H9 (cell line): ENCODE results near the gene WDR27. TPM values are rescaled to one million over a fixed set of nuclear protein-coding genes. Genes with fewer than 3 reads are reported as not detected.

ENCODE experiments used
- DNase-seq: peaks from one replicate; pipeline ENCODE4 v3.0.0-alpha.2; 2017
- H2AFZ ChIP-seq: one replicate; pipeline ENCODE4 v1.6.1; 2013; ENCODE audit warnings: mild to moderate bottlenecking, low read length, control low read depth, moderate library complexity
- H2AK5ac ChIP-seq: 2 replicates; pipeline ENCODE4 v1.6.1; 2013; ENCODE audit warnings: low read length, control low read depth, mixed read lengths; ENCODE audit not compliant: insufficient read length
- H2BK120ac ChIP-seq: one replicate; pipeline ENCODE4 v1.6.1; 2013; ENCODE audit warnings: low read depth, mild to moderate bottlenecking, low read length, control low read depth, inconsistent platforms; ENCODE audit not compliant: poor library complexity, severe bottlenecking
- H2BK12ac ChIP-seq: 2 replicates; pipeline ENCODE4 v1.6.1; 2013; ENCODE audit warnings: low read length, control low read depth, mixed read lengths, low read depth; ENCODE audit not compliant: insufficient read length
- H2BK15ac ChIP-seq: 2 replicates; pipeline ENCODE4 v1.6.1; 2013; ENCODE audit warnings: low read depth, low read length, control low read depth
- H2BK20ac ChIP-seq: one replicate; pipeline ENCODE4 v1.6.1; 2013; ENCODE audit warnings: low read depth, mild to moderate bottlenecking, low read length, control low read depth, inconsistent platforms; ENCODE audit not compliant: poor library complexity, severe bottlenecking
- H2BK5ac ChIP-seq: 2 replicates; pipeline ENCODE4 v1.6.1; 2013; ENCODE audit warnings: low read length, control low read depth, mixed read lengths; ENCODE audit not compliant: insufficient read length
- H3K14ac ChIP-seq: 2 replicates; pipeline ENCODE4 v1.6.1; 2013; ENCODE audit warnings: low read length, control low read depth; ENCODE audit not compliant: insufficient read depth
- H3K18ac ChIP-seq: 2 replicates; pipeline ENCODE4 v1.6.1; 2013; ENCODE audit warnings: low read depth, mild to moderate bottlenecking, mixed read lengths, low read length, control low read depth; ENCODE audit not compliant: insufficient read length
- H3K23ac ChIP-seq: 2 replicates; pipeline ENCODE4 v1.6.1; 2013; ENCODE audit warnings: low read length, control low read depth, mixed read lengths, low read depth; ENCODE audit not compliant: insufficient read length
- H3K23me2 ChIP-seq: 2 replicates; pipeline ENCODE4 v1.6.1; 2013; ENCODE audit warnings: low read depth, mild to moderate bottlenecking, mixed read lengths, low read length, control low read depth; ENCODE audit not compliant: insufficient read length, poor library complexity, severe bottlenecking
- H3K27ac ChIP-seq: 2 replicates; pipeline ENCODE4 v1.5.1; 2013; ENCODE audit warnings: low read length, control low read depth, mixed read lengths, low read depth; ENCODE audit not compliant: insufficient read length
- H3K27me3 ChIP-seq: 2 replicates; pipeline ENCODE4 v1.6.1; 2013; ENCODE audit warnings: low read length, control low read depth, inconsistent platforms; ENCODE audit not compliant: insufficient read depth
- H3K4ac ChIP-seq: 2 replicates; pipeline ENCODE4 v1.6.1; 2013; ENCODE audit warnings: low read depth, mild to moderate bottlenecking, control low read depth, inconsistent platforms, low read length, moderate library complexity
- H3K4me1 ChIP-seq: 2 replicates; pipeline ENCODE4 v1.6.1; 2013; ENCODE audit warnings: low read length, control low read depth, inconsistent platforms; ENCODE audit not compliant: insufficient read depth
- H3K4me2 ChIP-seq: 2 replicates; pipeline ENCODE4 v1.6.1; 2013; ENCODE audit warnings: low read length, control low read depth, mixed read lengths; ENCODE audit not compliant: insufficient read length, insufficient read depth
- H3K56ac ChIP-seq: 2 replicates; pipeline ENCODE4 v1.6.1; 2013; ENCODE audit warnings: low read depth, mild to moderate bottlenecking, mixed read lengths, low read length, control low read depth; ENCODE audit not compliant: insufficient read length
- H3K79me1 ChIP-seq: 2 replicates; pipeline ENCODE4 v1.6.1; 2013; ENCODE audit warnings: low read depth, mild to moderate bottlenecking, moderate library complexity, low read length, control low read depth, inconsistent platforms; ENCODE audit not compliant: insufficient read depth, poor library complexity, severe bottlenecking
- H3K79me2 ChIP-seq: 2 replicates; pipeline ENCODE4 v1.6.1; 2013; ENCODE audit warnings: low read length, control low read depth, inconsistent platforms; ENCODE audit not compliant: insufficient read depth
- H3K9ac ChIP-seq: 2 replicates; pipeline ENCODE4 v1.6.1; 2013; ENCODE audit warnings: low read length, control low read depth, mixed read lengths; ENCODE audit not compliant: insufficient read length; ENCODE audit errors: extremely low read depth
- H3K9me3 ChIP-seq: one replicate; pipeline ENCODE4 v1.6.1; 2013; ENCODE audit warnings: low read depth, low read length, inconsistent platforms; ENCODE audit not compliant: control insufficient read depth
- H3T11ph ChIP-seq: one replicate; pipeline ENCODE4 v1.6.1; 2013; ENCODE audit warnings: mild to moderate bottlenecking, low read length, control low read depth, inconsistent platforms
- H4K20me1 ChIP-seq: one replicate; pipeline ENCODE4 v1.6.1; 2013; ENCODE audit not compliant: control insufficient read depth, insufficient read length, insufficient read depth
- H4K5ac ChIP-seq: 2 replicates; pipeline ENCODE4 v1.6.1; 2013; ENCODE audit warnings: low read depth, mild to moderate bottlenecking, mixed read lengths, low read length, control low read depth; ENCODE audit not compliant: insufficient read length
- H4K8ac ChIP-seq: replicated peaks from 2 replicates; pipeline ENCODE4 v1.6.1; 2013; ENCODE audit warnings: low read length, control low read depth, mixed read lengths, low read depth; ENCODE audit not compliant: insufficient read length
- H4K91ac ChIP-seq: 2 replicates; pipeline ENCODE4 v1.6.1; 2013; ENCODE audit warnings: low read depth, mild to moderate bottlenecking, moderate library complexity, mixed read lengths, low read length, control low read depth; ENCODE audit not compliant: insufficient read length
- H3K27ac Mint-ChIP-seq, 3 experiments: 2 replicates in 2 of 3; 3 replicates in 1 of 3; pipeline ENCODE4 v1.8.0; 2020 to 2021; ENCODE audit warnings: mixed read lengths in 3 of 3, mild to moderate bottlenecking in 1 of 3, moderate library complexity in 1 of 3
- H3K27me3 Mint-ChIP-seq: 2 replicates; pipeline ENCODE4 v1.8.0; 2021; ENCODE audit warnings: low read depth, mild to moderate bottlenecking, moderate library complexity, mixed read lengths
- H3K36me3 Mint-ChIP-seq, 3 experiments: 2 replicates in 2 of 3; 3 replicates in 1 of 3; pipeline ENCODE4 v1.8.0; 2020 to 2021; ENCODE audit warnings: low read depth in 3 of 3, mixed read lengths in 3 of 3; ENCODE audit not compliant: insufficient read depth in 1 of 3
- H3K4me1 Mint-ChIP-seq, 2 experiments: 2 replicates each; pipeline ENCODE4 v1.8.0; 2020; ENCODE audit warnings: mixed read lengths in 2 of 2
- H3K4me3 Mint-ChIP-seq, 2 experiments: 2 replicates in 1 of 2; 3 replicates in 1 of 2; pipeline ENCODE4 v1.8.0; 2020 to 2021; ENCODE audit warnings: mild to moderate bottlenecking in 2 of 2, mixed read lengths in 2 of 2, moderate library complexity in 1 of 2
- H3K9me3 Mint-ChIP-seq, 2 experiments: 2 replicates in 1 of 2; 3 replicates in 1 of 2; pipeline ENCODE4 v1.8.0; 2020; ENCODE audit warnings: mild to moderate bottlenecking in 2 of 2, mixed read lengths in 2 of 2, moderate library complexity in 1 of 2
- WGBS: extraction: QIAGEN DNeasy Blood & Tissue Kit; methylation state at CpG from one replicate; pipeline ENCODE4 v1.1.7; 2013; ENCODE audit warnings: missing lambda C conversion rate, low lambda C conversion rate, mixed read lengths; ENCODE audit not compliant: insufficient read length; ENCODE audit errors: extremely low coverage; 5-methylcytosine and 5-hydroxymethylcytosine counted together
- total RNA-seq: library from RNA; stranded (reverse); gene quantifications from 2 replicates; pipeline ENCODE4 v1.2.1, GENCODE V29; 2021
- TF ChIP-seq, protein P1 (sequence below): fragments of 200-600 bp; sonication (generic); conservative IDR thresholded peaks from 3 replicates; pipeline ENCODE4 v1.8.0; 2021; ENCODE audit warnings: antibody characterized with exemption, mild to moderate bottlenecking

WDR27 gene
- total RNA-seq, 1 experiment from 2014 or later, result 48.7 TPM

DNA sequence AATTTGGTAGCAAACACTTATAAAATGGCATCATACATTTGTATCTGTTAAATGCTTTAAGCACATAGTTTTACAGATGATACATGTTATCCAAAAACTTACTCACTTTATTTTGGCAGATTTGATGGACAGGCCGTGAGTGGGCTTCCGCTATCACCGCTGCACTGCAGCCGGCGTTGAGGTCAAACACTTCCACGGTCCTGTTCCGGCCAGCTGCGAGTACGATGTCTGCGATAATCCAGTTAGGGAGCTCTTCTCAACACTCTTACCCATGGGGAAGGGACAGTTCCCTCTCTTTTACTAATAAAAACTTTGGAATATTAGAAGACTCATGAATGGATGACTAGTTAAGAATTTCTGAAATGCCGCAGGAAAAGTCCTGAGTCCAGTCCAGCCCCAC is 69.0 kb downstream of the WDR27 start:
- Histone ChIP-seq H3K56ac (no peak overlapping the region), H3K14ac (no peak overlapping the region), H2BK20ac (no peak overlapping the region), H3K79me1 (no peaks in the 10 kb centered on the region), H4K8ac (no peak overlapping the region), H2AFZ (no peak overlapping the region), H2BK12ac (no peak overlapping the region), H2BK5ac (no peak overlapping the region), H3K23me2 (no peaks in the 10 kb centered on the region), H3K27ac (no peak overlapping the region), H4K20me1 (no peaks in the 10 kb centered on the region), H3K23ac (no peak overlapping the region), H4K5ac (no peak overlapping the region), H3K4me1 (peaks cover 2% of the 10 kb centered on the region; the same call in 1 of the 2 replicates), H3K4ac (no peak overlapping the region), H3K18ac (no peak overlapping the region), H2AK5ac (no peak overlapping the region), H3K79me2 (no peaks in the 10 kb centered on the region), H2BK15ac (no peak overlapping the region), H2BK120ac (no peak overlapping the region), H3K9ac (no peak overlapping the region), H4K91ac (no peak overlapping the region), H3K27me3 (no peaks in the 10 kb centered on the region), H3T11ph (no peak overlapping the region), H3K9me3 (no peaks in the 10 kb centered on the region), H3K4me2 (no peak overlapping the region)
- peaks cover 3 to 9% of the 10 kb centered on the region in 2 experiments for H3K4me1 Mint-ChIP-seq
- H3K4me3 Mint-ChIP-seq, result no peak overlapping the region
- DNase-seq, result no peak
- whole genome bisulfite sequencing, result no CpG with 5 or more reads among the region's 11 CpGs
- peaks cover 11 to 46% (median 42%) of the 10 kb centered on the region in 3 experiments; a peak in 6 of 7 replicates for H3K36me3 Mint-ChIP-seq
- H3K27me3 Mint-ChIP-seq, result no peaks in the 10 kb centered on the region
- no peaks in the 10 kb centered on the region for H3K9me3 Mint-ChIP-seq
- TF ChIP-seq, protein P1, sequence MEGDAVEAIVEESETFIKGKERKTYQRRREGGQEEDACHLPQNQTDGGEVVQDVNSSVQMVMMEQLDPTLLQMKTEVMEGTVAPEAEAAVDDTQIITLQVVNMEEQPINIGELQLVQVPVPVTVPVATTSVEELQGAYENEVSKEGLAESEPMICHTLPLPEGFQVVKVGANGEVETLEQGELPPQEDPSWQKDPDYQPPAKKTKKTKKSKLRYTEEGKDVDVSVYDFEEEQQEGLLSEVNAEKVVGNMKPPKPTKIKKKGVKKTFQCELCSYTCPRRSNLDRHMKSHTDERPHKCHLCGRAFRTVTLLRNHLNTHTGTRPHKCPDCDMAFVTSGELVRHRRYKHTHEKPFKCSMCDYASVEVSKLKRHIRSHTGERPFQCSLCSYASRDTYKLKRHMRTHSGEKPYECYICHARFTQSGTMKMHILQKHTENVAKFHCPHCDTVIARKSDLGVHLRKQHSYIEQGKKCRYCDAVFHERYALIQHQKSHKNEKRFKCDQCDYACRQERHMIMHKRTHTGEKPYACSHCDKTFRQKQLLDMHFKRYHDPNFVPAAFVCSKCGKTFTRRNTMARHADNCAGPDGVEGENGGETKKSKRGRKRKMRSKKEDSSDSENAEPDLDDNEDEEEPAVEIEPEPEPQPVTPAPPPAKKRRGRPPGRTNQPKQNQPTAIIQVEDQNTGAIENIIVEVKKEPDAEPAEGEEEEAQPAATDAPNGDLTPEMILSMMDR, result no peak
- H3K27ac Mint-ChIP-seq, result no peak overlapping the region
